ENCODE data around the gene ATG16L1.

- TF ChIP-seq POLR2AphosphoS5 (IDR thresholded peaks at IDR 0.05; ENCODE audit: borderline replicate concordance, low read depth, low read length), result no peak
- TF ChIP-seq EZH2 (IDR thresholded peaks at IDR 0.05), result no peak
- TF ChIP-seq FOXP2 (optimal IDR thresholded peaks at IDR 0.05; ENCODE audit: control extremely low read depth, extremely low read length, insufficient read depth), result no peak
These were observed 42.3 kb upstream of the ATG16L1 start for GRCh38 chr2:233209117-233209532.

All from SK-N-MC (cell line).